Endothelial cell of umbilical vein (primary cell): ENCODE measurements around the gene LMF1. TPM values are rescaled to one million over a fixed set of nuclear protein-coding genes. Genes with fewer than 3 reads are reported as not detected.

ENCODE experiments used
- BruUV-seq: library from RNA; stranded (reverse); fragments of 400-500 nt; replicated peaks from 2 replicates; lab custom pipeline; 2021; lab: Mats Ljungman, UMichigan
- CTCF ChIA-PET: fragments of 300-600, 350-600 bp; sonication (Branson Sonifier 250); formaldehyde crosslinking; loops from one replicate; lab custom pipeline; 2021; ENCODE audit warnings: antibody characterized with exemption, inconsistent platforms; lab: Charles Lee
- POLR2A ChIA-PET: fragments of 300-600, 350-600 bp; sonication (Branson Sonifier 250); formaldehyde crosslinking; loops from one replicate; lab custom pipeline; 2021; ENCODE audit warnings: antibody characterized with exemption, inconsistent platforms; lab: Charles Lee
- DNase-seq: peaks from one replicate; pipeline ENCODE4 v3.0.0-alpha.2; 2011; ENCODE audit warnings: low read depth, low spot score
- FAIRE-seq: peaks from 2 replicates; lab custom pipeline; 2011; peaks lifted over from hg19 to GRCh38; lab: Jason Lieb, UNC
- H2AFZ ChIP-seq: 2 replicates; pipeline ENCODE4 v1.6.0; 2012; ENCODE audit warnings: low read depth, low read length, control low read depth, inconsistent platforms
- H3K27ac ChIP-seq: 2 replicates; pipeline ENCODE4 v1.5.1; 2011; ENCODE audit warnings: low read depth, mild to moderate bottlenecking, control low read depth, low read length, moderate library complexity; ENCODE audit not compliant: insufficient read depth
- H3K27me3 ChIP-seq, 2 experiments: 2 replicates each; pipeline versions ENCODE4 v1.6.0 to v1.6.1; 2011; ENCODE audit warnings: low read length in 2 of 2, mixed read lengths in 1 of 2; ENCODE audit not compliant: control insufficient read depth in 2 of 2, insufficient read depth in 2 of 2
- H3K36me3 ChIP-seq, 2 experiments: 2 replicates in 1 of 2; 3 replicates in 1 of 2; pipeline ENCODE4 v1.5.1; 2011; ENCODE audit warnings: low read length in 2 of 2, mild to moderate bottlenecking in 1 of 2, moderate library complexity in 1 of 2; ENCODE audit not compliant: control insufficient read depth in 2 of 2, insufficient read depth in 2 of 2; ENCODE audit errors: extremely low read depth in 1 of 2
- H3K4me1 ChIP-seq: 3 replicates; pipeline ENCODE4 v1.5.1; 2011; ENCODE audit warnings: mild to moderate bottlenecking, low read length; ENCODE audit not compliant: control insufficient read depth, insufficient read depth; ENCODE audit errors: extremely low read depth
- H3K4me2 ChIP-seq: 2 replicates; pipeline ENCODE4 v1.6.1; 2011; ENCODE audit warnings: low read length, control low read depth, mixed read lengths; ENCODE audit not compliant: insufficient read depth
- H3K4me3 ChIP-seq, 3 experiments: fragments of 200-600 bp in 1 of 3; sonication (generic), shearing (Covaris generic) in 1 of 3; replicated peaks in 1 of 3; 2 replicates each; pipeline ENCODE4 v1.5.1; 2011 to 2016; ENCODE audit warnings: control low read depth in 3 of 3, low read length in 3 of 3, mild to moderate bottlenecking in 2 of 3, inconsistent platforms in 1 of 3, low read depth in 1 of 3, moderate library complexity in 1 of 3; ENCODE audit not compliant: insufficient read depth in 1 of 3
- H3K79me2 ChIP-seq: 2 replicates; pipeline ENCODE4 v1.6.0; 2012; ENCODE audit warnings: low read length, inconsistent platforms; ENCODE audit not compliant: control insufficient read depth, insufficient read depth
- H3K9ac ChIP-seq: replicated peaks from 2 replicates; pipeline ENCODE3; 2011; ENCODE audit warnings: low read length, control low read depth; ENCODE audit not compliant: insufficient read depth; ENCODE audit errors: extremely low read depth
- H3K9me1 ChIP-seq: replicated peaks from 3 replicates; pipeline ENCODE4 v1.6.0; 2011; ENCODE audit warnings: mild to moderate bottlenecking, low read length; ENCODE audit not compliant: control insufficient read depth, insufficient read depth; ENCODE audit errors: extremely low read depth
- H3K9me3 ChIP-seq: replicated peaks from 2 replicates; pipeline ENCODE4 v1.5.1; 2012; ENCODE audit warnings: low read length, inconsistent platforms; ENCODE audit not compliant: control insufficient read depth, insufficient read depth
- H4K20me1 ChIP-seq: replicated peaks from 2 replicates; pipeline ENCODE3; 2011; ENCODE audit warnings: mild to moderate bottlenecking, low read length; ENCODE audit not compliant: control insufficient read depth, insufficient read depth; ENCODE audit errors: extremely low read depth
- CTCF ChIP-seq, 2 donors: IDR thresholded peaks; 1 replicate in 1 of 2; 2 replicates in 1 of 2; pipeline ENCODE4 v1.5.1; 2011; ENCODE audit warnings: low read length in 2 of 2, mild to moderate bottlenecking in 2 of 2, moderate library complexity in 2 of 2, control low read depth in 1 of 2, inconsistent platforms in 1 of 2, low read depth in 1 of 2; ENCODE audit not compliant: insufficient read depth in 1 of 2; ENCODE audit errors: extremely low read depth in 1 of 2
- EZH2 ChIP-seq: IDR thresholded peaks from 2 replicates; pipeline ENCODE4 v1.6.1; 2012; ENCODE audit warnings: borderline replicate concordance, low read depth, mild to moderate bottlenecking, moderate library complexity, low read length, inconsistent platforms; ENCODE audit not compliant: severe bottlenecking
- FOS ChIP-seq: IDR thresholded peaks from 2 replicates; pipeline ENCODE4 v1.6.1; 2011; ENCODE audit warnings: mild to moderate bottlenecking, low read length, moderate library complexity, borderline replicate concordance; ENCODE audit not compliant: insufficient read depth
- GATA2 ChIP-seq: IDR thresholded peaks from 2 replicates; pipeline ENCODE4 v1.7.0; 2011; ENCODE audit warnings: low read depth, mild to moderate bottlenecking, moderate library complexity, mixed read lengths, low read length; ENCODE audit not compliant: insufficient read length, insufficient read depth
- JUN ChIP-seq: IDR thresholded peaks from 2 replicates; pipeline ENCODE4 v1.6.1; 2011; ENCODE audit warnings: borderline replicate concordance, low read depth; ENCODE audit not compliant: insufficient read length, insufficient read depth
- MAX ChIP-seq: IDR thresholded peaks from 2 replicates; pipeline ENCODE4 v1.6.1; 2011; ENCODE audit not compliant: insufficient read depth, insufficient read length
- MYC ChIP-seq: IDR thresholded peaks from one replicate; pipeline ENCODE4 v1.6.1; 2011; ENCODE audit warnings: mild to moderate bottlenecking, low read depth, low read length
- POLR2A ChIP-seq: IDR thresholded peaks from 2 replicates; pipeline ENCODE4 v1.6.1; 2012; ENCODE audit warnings: low read depth, mild to moderate bottlenecking, control low read depth, low read length
- POLR2AphosphoS5 ChIP-seq: IDR thresholded peaks from 2 replicates; pipeline ENCODE4 v1.6.1; 2012; ENCODE audit warnings: low read depth, mild to moderate bottlenecking, control low read depth, low read length, moderate library complexity; ENCODE audit not compliant: insufficient read depth
- dilution Hi-C: fragments of 300-500 bp; cut with MboI; formaldehyde crosslinking; loops from one replicate; pipeline ENCODE4 v1.15.0; 2019; ENCODE audit warnings: low sequenced_read_pairs; ENCODE audit not compliant: extremely low pct_ligation_motif_present
- intact Hi-C: fragments of 100-400 bp; cut with micrococcal nuclease; formaldehyde crosslinking; loops from one replicate; pipeline ENCODE4 v1.10.0; 2022
- polyA plus RNA-seq, 4 experiments: library from polyadenylated mRNA; depleted of rRNA in 3 of 4; stranded (reverse) in 3 of 4; unstranded in 1 of 4; fragments of >200 nt; gene quantifications; 2 replicates each; pipeline versions ENCODE4 v1.2.1 to v1.2.3, GENCODE V29; 2011 to 2012; ENCODE audit warnings: missing spikeins in 1 of 4
- total RNA-seq: library from RNA; stranded (reverse); gene quantifications from 2 replicates; pipeline ENCODE4 v1.2.3, GENCODE V29; 2021

The LMF1 gene
- total and polyA plus RNA-seq, 2 donors (not counting 3 experiments of a cell fraction or from before 2014, with no cell fraction given), result 17.8 TPM

- Histone ChIP-seq H3K27ac (no peak overlapping the region), H3K27me3 (no peaks in the 10 kb centered on the region), H3K4me1 (no peaks in the 10 kb centered on the region), H3K4me3 (no peak overlapping the region), H3K4me2 (no peak overlapping the region), H2AFZ (no peak overlapping the region), H3K9ac (no peak overlapping the region), H3K36me3 (no peaks in the 10 kb centered on the region), H4K20me1 (no peaks in the 10 kb centered on the region), H3K9me1 (no peaks in the 10 kb centered on the region), H3K9me3 (no peaks in the 10 kb centered on the region), H3K79me2 (no peaks in the 10 kb centered on the region)
- no TSS peak for BruUV-seq
- POLR2A ChIA-PET, result no interaction called here
- CTCF ChIA-PET, result no interaction called here
- no peak for DNase-seq
- dilution Hi-C loops (no loop called here), intact Hi-C loops (no loop called here)
- FAIRE-seq, result no peak
- TF ChIP-seq JUN (no peak), GATA2 (no peak), POLR2AphosphoS5 (no peak), MYC (no peak), CTCF (IDR thresholded peaks at IDR 0.05; ENCODE audit: extremely low read depth in 1 of 2, insufficient read depth in 1 of 2, low read depth in 1 of 2, low read length in 2 of 2) (no peak), POLR2A (no peak)
These were observed 18.5 kb downstream of the LMF1 start for GRCh38 chr16:952321-952720.

- FAIRE-seq, result no peak
- ChIA-PET POLR2A (no interaction called here), CTCF (no interaction called here)
- Histone ChIP-seq H3K9me3 (no peaks in the 10 kb centered on the region), H4K20me1 (no peaks in the 10 kb centered on the region), H3K79me2 (no peaks in the 10 kb centered on the region), H3K4me3 (no peak overlapping the region), H3K27ac (no peak overlapping the region), H3K27me3 (no peaks in the 10 kb centered on the region), H3K9ac (no peak overlapping the region), H3K4me1 (no peaks in the 10 kb centered on the region), H3K4me2 (no peak overlapping the region), H2AFZ (no peak overlapping the region), H3K9me1 (no peaks in the 10 kb centered on the region), H3K36me3 (no peaks in the 10 kb centered on the region)
- TF ChIP-seq POLR2AphosphoS5 (no peak), MAX (no peak), FOS (no peak), POLR2A (no peak), JUN (no peak), MYC (no peak), EZH2 (no peak), CTCF (IDR thresholded peaks at IDR 0.05; ENCODE audit: extremely low read depth in 1 of 2, insufficient read depth in 1 of 2, low read depth in 1 of 2, low read length in 2 of 2) (no peak), GATA2 (no peak)
- intact Hi-C loops (no loop called here), dilution Hi-C loops (no loop called here)
- BruUV-seq, result no TSS peak
- DNase-seq, result no peak
These were observed 19.0 kb downstream of the LMF1 start for GRCh38 chr16:951660-952301.
